ENCODE results near the gene SREK1.

DNA sequence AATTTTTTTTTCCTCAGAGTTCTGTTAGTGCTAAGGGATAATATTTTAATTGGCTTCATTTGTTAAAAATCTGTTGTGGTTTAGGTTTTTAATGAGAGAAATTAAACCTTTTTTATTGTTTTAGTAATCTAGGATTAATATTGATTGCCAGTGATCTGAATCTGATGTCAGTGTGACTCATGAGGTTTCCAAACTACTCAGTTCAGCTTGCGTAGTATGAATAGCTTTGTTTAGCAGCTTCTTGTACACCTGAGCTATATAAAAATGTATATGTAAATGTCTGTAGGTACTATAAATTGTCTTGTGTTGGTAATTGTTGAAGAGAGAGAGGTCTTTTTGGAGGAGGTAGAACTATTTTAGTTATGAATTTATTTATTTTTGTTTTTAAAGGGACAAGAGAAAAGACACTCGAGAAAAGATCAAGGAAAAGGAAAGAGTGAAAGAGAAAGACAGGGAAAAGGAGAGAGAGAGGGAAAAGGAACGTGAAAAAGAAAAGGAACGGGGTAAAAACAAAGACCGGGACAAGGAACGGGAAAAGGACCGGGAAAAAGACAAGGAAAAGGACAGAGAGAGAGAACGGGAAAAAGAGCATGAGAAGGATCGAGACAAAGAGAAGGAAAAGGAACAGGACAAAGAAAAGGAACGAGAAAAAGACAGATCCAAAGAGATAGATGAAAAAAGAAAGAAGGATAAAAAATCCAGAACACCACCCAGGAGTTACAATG lies 26.3 kb downstream of the SREK1 start:
- no peak for TF ChIP-seq CTCF (optimal IDR thresholded peaks at IDR 0.05 in 1 of 3, IDR thresholded peaks at IDR 0.05 in 1 of 3, conservative IDR thresholded peaks at IDR 0.05 in 1 of 3; ENCODE audit: extremely low read depth in 1 of 3, insufficient read depth in 2 of 3, low read length in 3 of 3)
- no peak for TF ChIP-seq EZH2 (IDR thresholded peaks at IDR 0.05; ENCODE audit: low read length)

Data from keratinocyte (primary cell).